RWPE1 (cell line): ENCODE results near the gene MSN.

Source experiments
- CTCF ChIA-PET: fragments of 350-600 bp; sonication (Branson Sonifier 250); formaldehyde crosslinking; extraction: SDS; loops from one replicate; lab custom pipeline; 2021; lab: Yijun Ruan, JAX
- POLR2A ChIA-PET: fragments of 400-600 bp; formaldehyde crosslinking; extraction: SDS; loops from one replicate; lab custom pipeline; 2020; ENCODE audit warnings: antibody characterized with exemption; ENCODE audit not compliant: low non-redundant PET; lab: Yijun Ruan, JAX
- DNase-seq: peaks from one replicate; pipeline ENCODE4 v3.0.0; 2012; ENCODE audit warnings: low spot score
- H3K27ac ChIP-seq: fragments of 450-650 bp; 2 replicates; pipeline ENCODE4 v1.5.1; 2017
- TF ChIP-seq, protein P1 (sequence below): fragments of 450-650 bp; conservative IDR thresholded peaks from 2 replicates; pipeline ENCODE4 v1.5.1; 2017; ENCODE audit warnings: low read depth, mild to moderate bottlenecking

Gene MSN

DNA sequence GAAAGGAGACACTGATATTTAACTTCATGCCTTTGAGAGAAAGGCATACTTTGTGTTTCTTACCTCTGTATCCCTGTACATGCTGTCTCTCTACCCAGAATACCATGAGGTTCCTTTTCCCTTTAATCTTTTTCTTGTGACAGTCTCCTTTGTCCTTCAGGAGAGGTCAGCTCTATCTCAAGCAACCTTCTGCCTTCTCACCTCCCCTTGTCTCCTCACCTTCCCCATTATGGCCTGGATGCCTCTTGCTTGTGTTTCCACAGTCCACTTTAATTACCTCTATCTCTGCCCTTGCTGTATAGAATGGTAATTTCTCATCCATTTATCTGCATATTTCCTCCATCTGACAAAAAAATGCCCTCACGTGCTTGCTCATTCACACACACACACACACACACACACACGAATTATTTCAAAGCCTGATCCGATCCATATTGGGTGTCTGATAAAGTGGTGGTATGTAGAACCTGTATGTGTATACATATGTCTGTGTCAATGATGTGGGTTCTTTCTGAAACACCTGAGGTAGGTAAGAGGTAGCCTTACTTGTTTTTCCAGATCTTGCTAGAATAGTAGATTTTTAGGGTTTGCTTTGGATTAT lies 28.5 kb downstream of the MSN start:
- TF ChIP-seq, protein P1, sequence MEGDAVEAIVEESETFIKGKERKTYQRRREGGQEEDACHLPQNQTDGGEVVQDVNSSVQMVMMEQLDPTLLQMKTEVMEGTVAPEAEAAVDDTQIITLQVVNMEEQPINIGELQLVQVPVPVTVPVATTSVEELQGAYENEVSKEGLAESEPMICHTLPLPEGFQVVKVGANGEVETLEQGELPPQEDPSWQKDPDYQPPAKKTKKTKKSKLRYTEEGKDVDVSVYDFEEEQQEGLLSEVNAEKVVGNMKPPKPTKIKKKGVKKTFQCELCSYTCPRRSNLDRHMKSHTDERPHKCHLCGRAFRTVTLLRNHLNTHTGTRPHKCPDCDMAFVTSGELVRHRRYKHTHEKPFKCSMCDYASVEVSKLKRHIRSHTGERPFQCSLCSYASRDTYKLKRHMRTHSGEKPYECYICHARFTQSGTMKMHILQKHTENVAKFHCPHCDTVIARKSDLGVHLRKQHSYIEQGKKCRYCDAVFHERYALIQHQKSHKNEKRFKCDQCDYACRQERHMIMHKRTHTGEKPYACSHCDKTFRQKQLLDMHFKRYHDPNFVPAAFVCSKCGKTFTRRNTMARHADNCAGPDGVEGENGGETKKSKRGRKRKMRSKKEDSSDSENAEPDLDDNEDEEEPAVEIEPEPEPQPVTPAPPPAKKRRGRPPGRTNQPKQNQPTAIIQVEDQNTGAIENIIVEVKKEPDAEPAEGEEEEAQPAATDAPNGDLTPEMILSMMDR, result no peak
- POLR2A ChIA-PET, result no interaction called here
- no peak for DNase-seq
- CTCF ChIA-PET, result no interaction called here
- H3K27ac ChIP-seq, result no peak overlapping the region

DNA sequence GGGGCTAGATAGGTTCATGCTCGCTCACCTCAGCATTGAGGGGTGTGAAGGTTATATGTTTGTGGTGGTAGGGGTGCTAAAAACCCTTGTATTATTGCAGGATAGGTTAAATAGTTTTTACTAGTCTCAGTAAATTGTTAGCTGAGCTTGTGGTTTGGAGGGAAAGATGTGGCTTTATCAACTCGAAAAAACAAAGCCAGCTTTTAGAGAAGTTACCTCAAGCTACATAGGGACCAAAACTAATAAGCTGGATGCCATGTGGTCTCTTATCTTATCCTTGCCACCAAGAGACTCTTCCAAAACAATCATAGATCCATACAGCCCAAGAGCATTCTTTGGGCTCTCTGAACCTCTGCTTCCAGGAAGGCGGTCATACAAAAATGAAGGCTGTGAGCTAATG lies 29.2 kb downstream of the MSN start:
- ChIA-PET POLR2A (no interaction called here), CTCF (no interaction called here)
- no peak overlapping the region for H3K27ac ChIP-seq
- TF ChIP-seq, protein P1, result no peak
- DNase-seq, result no peak

DNA sequence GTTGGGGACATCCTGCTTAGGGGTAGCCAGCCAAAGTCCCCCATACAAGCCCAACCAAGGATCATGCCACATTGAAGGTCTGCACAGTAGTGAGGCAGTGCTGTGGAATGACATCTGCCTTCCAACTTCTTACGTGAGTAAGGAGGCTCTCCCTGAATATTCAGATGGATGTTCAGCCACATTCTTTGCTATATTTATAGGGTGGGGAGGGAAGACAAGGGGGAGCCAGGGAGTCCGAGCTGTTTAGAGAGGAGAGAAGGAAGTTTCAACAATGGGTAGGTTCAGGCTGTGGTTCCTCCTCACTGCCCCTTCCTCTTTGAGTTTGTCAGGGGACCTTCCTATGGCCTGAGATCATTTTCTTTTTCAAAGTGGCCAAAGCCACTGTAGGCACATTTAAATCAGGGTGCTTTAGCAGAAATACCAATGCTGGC lies 29.8 kb downstream of the MSN start:
- CTCF ChIA-PET, result no interaction called here
- no peak for DNase-seq
- POLR2A ChIA-PET, result no interaction called here
- H3K27ac ChIP-seq, result no peak overlapping the region
- TF ChIP-seq, protein P1, result no peak

DNA sequence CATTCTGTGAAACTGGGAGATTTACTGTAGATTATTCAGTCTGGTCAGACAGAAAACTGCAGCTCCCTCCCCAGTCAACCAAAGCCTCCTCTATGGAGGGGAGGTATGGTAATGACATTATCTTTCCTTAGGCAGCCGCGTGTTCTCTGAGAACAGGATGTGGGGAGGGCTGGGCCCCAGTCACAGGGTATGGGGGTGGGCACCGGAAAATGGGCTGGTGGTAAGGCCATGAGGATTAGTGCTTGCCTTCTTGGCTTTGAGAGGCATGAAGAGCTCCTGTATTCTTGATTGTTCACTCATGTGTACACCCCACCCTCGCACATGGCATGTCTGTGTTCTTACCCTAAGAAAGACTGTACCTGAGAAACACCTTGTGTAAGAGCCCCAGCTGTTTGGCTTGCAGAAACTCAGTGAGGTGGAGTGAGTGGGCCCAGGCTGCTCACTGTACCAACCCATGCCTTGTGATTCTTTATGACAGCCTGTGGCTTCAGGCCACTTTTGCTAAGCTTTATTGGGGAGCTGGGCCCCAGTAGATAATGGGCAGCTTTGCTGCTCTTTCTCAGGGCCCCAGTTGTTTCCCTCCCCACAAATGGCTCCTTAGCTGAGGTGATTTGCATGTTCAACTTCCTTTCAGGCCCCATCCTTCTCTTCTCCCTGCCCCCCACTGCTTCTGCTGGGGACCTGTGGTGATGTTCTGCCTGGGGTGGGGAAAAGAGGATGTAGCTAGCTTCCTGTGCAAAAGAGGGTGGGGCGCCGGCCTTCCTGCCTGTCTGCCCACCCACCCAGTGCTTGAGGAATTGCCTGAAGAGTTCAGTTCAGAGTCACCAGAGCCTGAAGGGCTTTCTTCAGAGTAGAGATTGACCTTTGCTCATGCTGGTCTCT lies 30.7 kb downstream of the MSN start:
- TF ChIP-seq, protein P1, result no peak
- peak overlapping the region; percentile 46 for H3K27ac ChIP-seq
- ChIA-PET CTCF (no interaction called here), POLR2A (no interaction called here)
- DNase-seq, result no peak

DNA sequence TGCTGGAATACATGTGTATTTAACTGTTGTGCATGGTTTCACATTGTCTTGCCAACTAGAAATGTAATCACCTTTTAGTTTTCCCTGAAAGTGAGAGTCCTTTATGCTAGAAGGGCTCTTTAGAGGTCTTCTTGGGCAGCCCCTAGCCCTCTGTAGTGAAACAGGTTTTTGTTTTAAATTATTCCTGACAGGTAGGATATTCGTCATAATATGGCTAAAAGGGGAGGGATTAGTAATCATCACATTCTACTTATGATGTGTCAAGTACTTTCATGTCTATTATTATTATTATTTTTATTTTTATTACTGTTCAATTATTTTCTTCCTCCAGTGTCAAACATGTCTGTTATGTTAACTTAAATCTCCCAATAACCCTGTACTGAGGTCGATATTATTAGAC lies 35.5 kb downstream of the MSN start:
- POLR2A ChIA-PET, result no interaction called here
- DNase-seq, result no peak
- TF ChIP-seq, protein P1, result no peak
- CTCF ChIA-PET, result interaction anchor here (0.6 to 1.6 kb wide), 2 partner anchors 25 to 251 kb away, joined by 3 to 5 read pairs; no protein-coding TSS in a partner anchor
- no peak overlapping the region for H3K27ac ChIP-seq

DNA sequence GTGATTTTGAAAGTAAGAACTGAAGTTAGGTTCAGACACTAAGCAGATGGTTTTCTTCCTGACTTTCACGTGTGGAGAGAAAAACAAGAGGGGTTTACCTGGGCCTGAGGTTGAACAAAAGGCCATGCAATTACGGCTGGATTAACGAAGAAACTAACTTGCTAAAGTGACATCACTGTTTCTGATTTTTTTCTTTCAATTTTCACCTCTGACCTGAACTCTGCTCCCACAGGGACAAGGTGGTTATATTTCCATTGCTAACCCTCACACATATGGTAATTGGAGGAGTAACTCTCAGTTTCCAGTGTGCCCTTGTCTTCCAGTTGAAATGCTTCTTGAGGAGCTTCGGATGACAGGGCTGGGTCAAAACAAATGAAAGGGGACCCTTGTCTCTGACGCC lies 38.0 kb downstream of the MSN start:
- POLR2A ChIA-PET, result no interaction called here
- DNase-seq, result no peak
- H3K27ac ChIP-seq, result no peak overlapping the region
- TF ChIP-seq, protein P1, result no peak
- CTCF ChIA-PET, result no interaction called here
